Measurements from ENCODE around the gene MYO10. TPM values are rescaled to one million over a fixed set of nuclear protein-coding genes. Genes with fewer than 3 reads are reported as not detected.

Gene MYO10
- total RNA-seq, 2 experiments from 2014 or later: 0.23 TPM; not detected in 1

DNA sequence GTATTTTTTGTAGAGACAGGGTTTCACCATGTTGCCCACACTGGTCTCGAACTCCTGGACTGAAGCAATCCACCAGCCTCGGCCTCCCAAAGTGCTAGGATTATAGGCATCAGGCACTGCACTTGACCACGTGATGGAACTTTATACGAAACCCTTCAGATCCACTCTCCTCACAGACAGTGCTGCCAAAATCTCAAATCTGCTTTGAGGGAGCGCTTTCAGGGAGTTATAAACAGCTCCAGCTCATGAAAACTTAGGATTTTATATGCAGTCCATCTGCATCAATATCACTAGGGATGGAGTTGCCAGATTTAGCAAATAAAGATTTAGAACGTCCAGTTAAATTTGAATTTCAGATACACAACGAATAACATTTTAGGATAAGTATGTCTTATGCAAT is 25.0 kb upstream of the MYO10 start:
- H3K27ac Mint-ChIP-seq: no peak overlapping the region
- DNase-seq: no peak
- H3K4me1 Mint-ChIP-seq: no peaks in the 10 kb centered on the region
- ChIA-PET POLR2A (no interaction called here), CTCF (no interaction called here)
- H3K36me3 Mint-ChIP-seq (ENCODE audit: low read depth): no peaks in the 10 kb centered on the region
- H3K27me3 Mint-ChIP-seq: no peaks in the 10 kb centered on the region
- no peak overlapping the region for H3K4me3 Mint-ChIP-seq
- peaks cover 2% of the 10 kb centered on the region for H3K9me3 Mint-ChIP-seq

DNA sequence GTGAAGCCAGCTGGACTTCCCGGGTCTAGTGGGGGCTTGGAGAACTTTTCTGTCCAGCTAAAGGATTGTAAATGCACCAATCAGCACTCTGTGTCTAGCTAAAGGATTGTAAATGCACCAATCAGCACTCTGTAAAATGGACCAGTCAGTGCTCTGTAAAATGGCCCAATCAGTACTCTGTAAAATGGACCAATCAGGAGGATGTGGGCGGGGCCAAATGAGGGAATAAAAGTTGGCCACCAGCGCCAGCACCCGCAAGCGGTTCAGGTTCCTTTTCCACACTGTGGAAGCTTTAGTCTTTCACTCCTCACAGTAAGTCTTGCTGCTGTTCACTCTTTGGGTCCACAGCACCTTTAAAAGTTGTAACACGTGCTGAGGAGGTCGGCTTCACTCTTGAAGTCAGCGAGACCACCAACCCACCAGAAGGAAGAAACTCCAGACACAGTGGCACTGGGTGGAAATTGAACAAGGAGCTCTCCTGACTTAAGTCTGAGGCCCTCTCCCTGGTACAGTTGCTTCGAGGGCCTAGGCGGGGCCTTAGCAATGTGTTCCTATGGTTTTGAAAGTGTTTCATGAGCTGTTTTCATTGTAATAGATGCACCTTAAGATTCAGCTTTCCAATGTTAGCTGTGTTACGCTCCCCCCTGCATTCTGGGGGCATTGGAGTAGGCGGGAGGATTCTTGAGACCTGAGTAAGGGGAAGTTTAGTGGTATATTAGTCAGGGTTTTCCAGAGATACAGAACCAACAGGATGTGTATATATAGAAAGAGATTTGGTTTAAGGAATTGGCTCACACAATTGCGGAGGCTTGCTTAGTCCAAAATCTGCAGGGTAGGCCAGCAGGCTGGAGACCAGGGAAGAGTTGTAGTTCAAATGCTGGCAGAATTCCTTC is 21.5 kb upstream of the MYO10 start:
- DNase-seq: no peak
- peaks cover 2% of the 10 kb centered on the region for H3K9me3 Mint-ChIP-seq
- ChIA-PET CTCF (no interaction called here), POLR2A (no interaction called here)
- H3K27me3 Mint-ChIP-seq: no peaks in the 10 kb centered on the region
- H3K4me3 Mint-ChIP-seq: no peak overlapping the region
- H3K27ac Mint-ChIP-seq: no peak overlapping the region
- H3K36me3 Mint-ChIP-seq (ENCODE audit: low read depth): no peaks in the 10 kb centered on the region
- H3K4me1 Mint-ChIP-seq: no peaks in the 10 kb centered on the region

DNA sequence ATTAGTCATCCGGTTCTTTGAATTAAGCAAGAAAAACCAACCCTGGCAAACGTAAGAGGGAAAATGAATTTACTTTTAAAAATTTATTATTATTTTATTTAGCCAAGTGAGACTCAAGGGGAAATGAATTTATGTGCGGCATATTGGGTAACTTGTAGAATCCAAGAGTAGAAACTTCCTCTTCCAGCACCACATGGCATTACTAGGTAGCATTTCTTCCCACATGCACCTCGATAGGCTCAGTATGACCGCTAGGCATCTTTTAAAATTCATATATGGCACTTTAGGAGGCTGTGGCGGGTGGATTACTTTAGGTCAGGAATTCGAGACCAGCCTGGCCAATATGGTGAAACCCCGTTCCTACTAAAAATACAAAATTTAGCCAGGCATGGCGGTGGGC is 17.6 kb upstream of the MYO10 start:
- ChIA-PET POLR2A (no interaction called here), CTCF (no interaction called here)
- no peaks in the 10 kb centered on the region for H3K27me3 Mint-ChIP-seq

DNA sequence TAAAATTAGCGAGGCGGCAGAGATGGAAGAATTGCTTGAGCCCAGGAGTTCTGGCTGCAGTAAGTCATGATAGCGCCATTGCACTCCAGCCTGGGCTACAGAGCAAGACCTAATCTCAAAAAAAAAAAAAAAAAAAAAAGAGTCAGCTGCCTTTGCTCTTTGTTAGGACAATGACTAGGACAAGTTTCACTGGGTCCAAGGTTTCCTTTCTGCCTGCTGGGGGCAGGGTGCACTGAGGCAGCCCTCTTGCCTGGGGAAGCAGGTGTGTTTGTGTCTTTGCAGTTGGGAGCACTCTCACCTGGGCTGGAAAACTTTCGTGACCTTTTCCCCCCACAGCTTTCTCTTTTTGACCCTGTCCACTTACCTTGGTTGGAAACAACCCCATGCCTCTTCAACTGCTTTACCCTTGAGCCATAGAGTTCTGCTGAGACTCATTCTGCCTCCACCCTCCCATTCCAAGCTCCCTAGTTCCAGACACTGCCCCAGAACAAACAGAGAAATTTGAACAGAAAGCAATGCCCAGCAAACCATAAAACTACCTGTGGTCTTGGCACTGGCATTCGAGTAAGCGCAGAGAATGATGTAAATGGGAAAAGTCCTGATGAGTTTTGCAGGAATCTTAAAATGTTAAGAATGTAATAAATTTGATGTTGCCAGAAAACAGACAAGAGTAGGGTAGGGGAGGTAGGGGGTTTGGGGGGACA is 17.0 kb upstream of the MYO10 start:
- no peaks in the 10 kb centered on the region for H3K36me3 Mint-ChIP-seq (ENCODE audit: low read depth)
- ChIA-PET POLR2A (no interaction called here), CTCF (no interaction called here)
- DNase-seq: no peak
- H3K4me3 Mint-ChIP-seq: no peak overlapping the region
- H3K27ac Mint-ChIP-seq: no peak overlapping the region
- peaks cover 14% of the 10 kb centered on the region for H3K9me3 Mint-ChIP-seq
- no peaks in the 10 kb centered on the region for H3K27me3 Mint-ChIP-seq
- H3K4me1 Mint-ChIP-seq: no peaks in the 10 kb centered on the region

More for the DNA sequence above, 17.6 kb upstream of the MYO10 start:
- Mint-ChIP-seq H3K4me3 (no peak overlapping the region), H3K27ac (no peak overlapping the region), H3K4me1 (no peaks in the 10 kb centered on the region), H3K9me3 (peaks cover 10% of the 10 kb centered on the region), H3K36me3 (ENCODE audit: low read depth) (no peaks in the 10 kb centered on the region)
- DNase-seq: no peak

DNA sequence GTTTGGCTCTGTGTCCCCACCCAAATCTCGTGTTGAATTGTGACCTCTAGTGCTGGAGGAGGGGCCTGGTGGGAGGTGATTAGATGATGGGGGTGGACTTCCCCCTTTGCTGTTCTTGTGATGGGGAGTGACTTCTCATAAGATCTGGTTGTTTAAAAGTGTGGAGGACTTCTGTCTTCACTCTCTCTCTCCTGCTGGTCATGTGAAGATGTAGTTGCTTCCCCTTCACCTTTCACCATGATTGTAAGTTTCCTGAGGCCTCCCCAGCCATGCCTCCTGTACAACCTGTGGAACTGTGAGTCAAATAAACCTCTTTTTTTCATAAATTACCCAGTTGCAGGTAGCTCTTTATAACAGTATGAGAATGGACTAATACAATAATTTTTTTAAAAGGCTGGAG is 10.6 kb upstream of the MYO10 start:
- H3K27me3 Mint-ChIP-seq: no peaks in the 10 kb centered on the region
- no peak for DNase-seq
- ChIA-PET CTCF (no interaction called here), POLR2A (no interaction called here)
- H3K36me3 Mint-ChIP-seq (ENCODE audit: low read depth): no peaks in the 10 kb centered on the region
- no peak overlapping the region for H3K27ac Mint-ChIP-seq
- H3K9me3 Mint-ChIP-seq: peaks cover 26% of the 10 kb centered on the region
- no peak overlapping the region for H3K4me3 Mint-ChIP-seq
- H3K4me1 Mint-ChIP-seq: no peaks in the 10 kb centered on the region

DNA sequence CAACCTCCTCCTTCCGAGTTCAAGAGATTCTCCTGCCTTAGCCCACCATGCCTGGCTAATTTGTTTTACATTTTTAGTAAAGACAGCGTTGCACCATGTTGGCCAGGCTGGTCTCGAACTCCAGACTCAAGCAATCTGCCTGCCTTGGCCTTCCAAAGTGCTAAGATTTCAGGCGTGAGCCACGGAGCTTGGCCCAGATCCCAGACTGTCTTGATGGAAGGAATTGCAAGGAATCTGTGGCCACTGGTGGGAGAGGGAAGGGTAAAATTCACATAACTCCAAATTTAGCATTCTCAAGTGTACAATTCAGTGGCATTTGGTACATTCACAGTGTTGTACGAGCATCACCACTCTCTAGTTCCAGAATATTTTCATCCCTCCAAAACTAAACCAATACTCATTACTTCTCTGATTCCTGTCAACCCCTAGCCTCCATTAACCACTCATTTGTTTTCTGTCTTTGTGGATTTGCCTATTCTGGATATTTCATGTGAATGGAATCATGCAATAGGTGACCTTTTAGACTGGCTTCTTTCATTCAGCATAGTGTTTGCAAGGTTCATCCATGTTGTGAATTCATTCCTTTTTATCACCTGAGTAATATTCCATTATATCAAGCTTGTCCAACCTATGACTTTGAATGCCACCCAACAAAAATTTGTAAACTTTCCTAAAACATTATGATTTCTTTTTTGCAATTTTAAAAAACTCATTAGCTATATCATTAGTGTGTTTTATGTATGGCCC is 8.9 kb upstream of the MYO10 start:
- peaks cover 26% of the 10 kb centered on the region for H3K9me3 Mint-ChIP-seq
- no peak for DNase-seq
- CTCF ChIA-PET: no interaction called here
- no peaks in the 10 kb centered on the region for H3K36me3 Mint-ChIP-seq (ENCODE audit: low read depth)
- POLR2A ChIA-PET: interaction anchor here (0.9 kb wide), 1 partner anchor 9 kb away, joined by 3 read pairs; the partner anchor contains the start of gene MYO10
- no peaks in the 10 kb centered on the region for H3K4me1 Mint-ChIP-seq
- H3K4me3 Mint-ChIP-seq: no peak overlapping the region
- no peaks in the 10 kb centered on the region for H3K27me3 Mint-ChIP-seq
- no peak overlapping the region for H3K27ac Mint-ChIP-seq

DNA sequence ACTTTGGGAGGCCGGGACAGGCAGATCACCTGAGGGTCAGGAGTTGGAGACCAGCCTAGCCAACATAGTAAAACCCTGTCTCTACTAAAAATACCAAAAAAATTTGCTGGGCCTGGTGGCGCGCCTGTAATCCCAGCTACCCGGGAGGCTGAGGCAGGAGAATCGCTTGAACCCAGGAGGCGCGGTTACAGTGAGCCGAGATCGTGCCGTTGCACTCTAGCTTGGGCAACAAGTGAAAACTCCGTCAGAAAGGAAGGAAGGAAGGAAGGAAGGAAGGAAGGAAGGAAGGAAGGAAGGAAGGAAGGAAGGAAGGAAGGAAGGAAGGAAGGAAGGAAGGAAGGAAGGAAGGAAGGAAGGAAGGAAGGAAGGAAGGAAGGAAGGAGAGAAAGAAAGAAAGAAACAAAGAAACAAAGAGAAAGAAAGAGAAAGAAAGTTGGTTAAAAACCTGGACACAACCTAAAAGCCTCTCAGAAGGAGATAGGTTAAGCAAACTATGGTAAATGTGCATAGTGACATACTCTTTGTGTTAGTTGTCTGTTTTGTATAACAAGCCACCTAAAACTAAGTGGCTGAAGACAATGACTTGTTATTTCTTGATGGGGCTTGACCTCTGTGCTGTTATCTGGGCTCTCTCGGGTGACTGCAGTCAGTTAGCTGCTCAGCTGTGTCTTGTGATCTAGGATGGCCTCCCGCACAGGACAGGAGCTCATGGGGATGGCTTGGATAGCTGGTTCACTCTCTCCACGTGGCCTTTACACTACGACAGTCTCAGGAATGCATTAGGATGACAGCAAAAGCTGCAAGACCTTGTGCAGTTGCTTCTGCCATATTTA is 8.0 kb upstream of the MYO10 start:
- ChIA-PET POLR2A (no interaction called here), CTCF (no interaction called here)
- H3K27ac Mint-ChIP-seq: no peak overlapping the region
- H3K36me3 Mint-ChIP-seq (ENCODE audit: low read depth): no peaks in the 10 kb centered on the region
- no peak overlapping the region for H3K4me3 Mint-ChIP-seq
- DNase-seq: no peak
- no peaks in the 10 kb centered on the region for H3K4me1 Mint-ChIP-seq
- H3K27me3 Mint-ChIP-seq: no peaks in the 10 kb centered on the region
- H3K9me3 Mint-ChIP-seq: peaks cover 18% of the 10 kb centered on the region

DNA sequence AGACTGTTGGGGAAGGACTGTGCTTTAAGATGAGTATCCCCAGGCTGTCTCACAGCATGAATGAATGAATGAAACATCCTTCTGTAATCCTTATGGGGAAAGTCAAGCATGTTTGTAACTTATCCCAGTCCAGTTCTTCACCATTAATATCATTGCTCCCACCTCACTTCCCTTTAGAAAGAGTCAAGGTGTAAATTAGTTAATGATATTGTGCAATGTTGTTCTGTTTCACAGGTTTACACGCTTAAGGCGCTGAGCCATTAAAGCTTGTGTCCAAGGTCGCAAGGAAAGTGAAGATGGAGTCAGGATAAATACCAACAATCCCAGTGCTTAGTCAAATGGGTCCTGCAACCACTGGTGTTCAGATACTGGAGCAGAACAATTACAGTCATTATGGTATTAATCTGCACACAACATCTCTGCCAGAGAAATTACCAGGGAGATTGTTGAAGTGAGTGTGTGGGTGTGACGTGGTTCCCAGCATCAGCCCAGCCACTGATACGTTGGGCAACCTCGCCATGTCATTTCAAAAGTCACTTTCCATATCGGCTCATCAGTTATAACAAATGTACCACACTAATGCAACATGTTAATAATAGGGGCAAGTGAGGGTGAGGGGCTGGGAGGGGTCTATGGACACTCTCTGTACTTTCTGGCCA is 1.5 kb upstream of the MYO10 start:
- peaks cover 11% of the 10 kb centered on the region for H3K4me1 Mint-ChIP-seq
- H3K27me3 Mint-ChIP-seq: peaks cover 40% of the 10 kb centered on the region
- no peak overlapping the region for H3K27ac Mint-ChIP-seq
- no peak for DNase-seq
- H3K9me3 Mint-ChIP-seq: no peaks in the 10 kb centered on the region
- ChIA-PET CTCF (no interaction called here), POLR2A (no interaction called here)
- H3K36me3 Mint-ChIP-seq (ENCODE audit: low read depth): no peaks in the 10 kb centered on the region
- no peak overlapping the region for H3K4me3 Mint-ChIP-seq

DNA sequence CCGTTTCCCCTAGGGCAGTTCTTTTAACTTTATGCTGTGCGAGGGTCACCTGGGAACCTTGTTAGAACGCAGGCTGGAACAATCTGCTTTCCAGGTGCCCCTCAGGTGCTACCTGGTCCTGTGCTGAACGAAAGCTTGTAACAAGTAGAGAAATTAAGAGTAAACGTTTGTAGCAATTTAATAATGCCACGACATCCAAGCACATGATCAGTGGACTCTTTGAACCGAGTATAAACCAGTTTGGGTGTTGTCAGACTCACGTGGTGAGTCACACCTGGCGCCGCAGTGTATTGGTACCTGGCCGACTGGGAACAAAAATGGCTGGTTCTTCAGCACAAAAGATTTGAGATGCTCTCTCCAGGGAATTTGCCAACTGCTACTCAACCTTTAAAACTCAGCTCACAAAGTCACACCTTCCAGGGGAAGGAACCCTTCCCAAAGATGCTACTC is 926 bp upstream of the MYO10 start:
- POLR2A ChIA-PET: no interaction called here
- no peak for DNase-seq
- H3K36me3 Mint-ChIP-seq (ENCODE audit: low read depth): no peaks in the 10 kb centered on the region

DNA sequence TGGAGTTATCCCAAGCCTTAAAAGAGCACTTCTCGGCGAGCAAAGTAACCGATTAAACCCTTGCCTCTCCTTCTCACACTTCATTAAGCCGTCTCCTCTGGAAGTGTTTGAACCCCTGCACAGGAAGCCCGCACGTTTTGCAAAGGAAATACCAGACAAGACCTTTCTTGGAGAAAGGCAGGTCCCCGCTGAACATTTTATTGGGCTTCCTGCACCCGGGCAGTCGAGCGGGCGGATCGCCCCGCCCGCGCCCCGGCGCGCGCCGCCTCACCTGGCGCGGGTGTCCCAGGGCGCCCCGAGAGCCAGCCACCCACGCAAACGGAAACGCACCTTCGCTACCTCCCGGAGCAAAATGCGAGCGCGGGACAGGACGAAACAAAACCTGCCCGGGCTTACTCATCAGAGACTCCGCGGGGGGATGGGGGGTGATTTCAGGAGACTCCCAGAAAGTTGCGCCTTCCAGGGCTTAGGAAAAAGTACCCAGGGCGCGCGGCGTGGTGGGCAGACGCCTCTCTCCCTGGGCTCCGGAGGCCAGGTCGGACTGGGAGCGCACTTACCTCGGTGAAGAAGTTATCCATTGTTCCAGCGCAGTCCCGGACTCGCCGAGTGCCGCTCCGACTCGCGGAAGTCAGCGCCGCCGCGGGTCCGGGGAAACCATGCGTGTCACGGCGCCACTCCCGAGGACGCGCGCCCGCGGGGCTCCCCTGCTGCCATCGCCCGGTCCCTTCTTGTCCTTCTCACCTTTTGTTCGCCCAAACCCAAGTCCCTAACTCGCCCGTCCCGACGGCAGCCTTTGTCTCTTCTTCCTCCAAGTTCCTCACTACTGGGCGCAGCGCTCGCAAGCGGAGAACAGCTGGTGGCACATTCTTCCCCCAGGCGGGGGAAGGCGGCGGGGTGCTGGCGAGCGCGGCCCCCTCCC is 598 bp downstream of the MYO10 start:
- no peak overlapping the region for H3K27ac Mint-ChIP-seq
- H3K4me3 Mint-ChIP-seq: peak overlapping the region; percentile 60
- peaks cover 11% of the 10 kb centered on the region for H3K4me1 Mint-ChIP-seq
- CTCF ChIA-PET: no interaction called here
- H3K9me3 Mint-ChIP-seq: no peaks in the 10 kb centered on the region
- H3K36me3 Mint-ChIP-seq (ENCODE audit: low read depth): no peaks in the 10 kb centered on the region
- POLR2A ChIA-PET: no interaction called here
- H3K27me3 Mint-ChIP-seq: peaks cover 45% of the 10 kb centered on the region
- DNase-seq: peak; percentile 16

More for the DNA sequence above, 926 bp upstream of the MYO10 start:
- Mint-ChIP-seq H3K9me3 (no peaks in the 10 kb centered on the region), H3K27me3 (peaks cover 45% of the 10 kb centered on the region), H3K27ac (no peak overlapping the region), H3K4me3 (peak overlapping the region; percentile 2), H3K4me1 (peaks cover 11% of the 10 kb centered on the region)
- CTCF ChIA-PET: no interaction called here

DNA sequence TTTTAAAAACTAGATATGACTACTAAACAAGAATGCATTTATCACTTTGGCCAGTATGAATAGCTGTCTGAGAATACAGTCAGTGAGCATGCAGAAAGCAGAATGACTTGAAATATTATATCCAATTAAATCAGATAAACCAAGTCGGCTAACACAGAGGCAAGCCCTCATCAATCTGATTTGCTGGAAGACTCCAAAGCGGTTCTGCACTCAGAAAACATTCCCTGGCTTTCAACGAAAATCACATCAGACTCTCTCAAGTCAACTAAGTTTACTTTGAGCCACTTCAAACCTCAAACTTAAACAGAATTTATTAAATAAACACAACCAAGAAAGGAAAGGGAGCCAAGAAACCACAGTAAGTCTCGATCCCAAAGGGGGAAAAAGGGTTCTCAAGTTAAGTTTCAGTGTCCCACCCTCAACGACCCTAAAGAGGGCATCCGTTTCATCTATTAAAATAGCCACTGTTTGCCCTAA is 1.4 kb downstream of the MYO10 start:
- H3K36me3 Mint-ChIP-seq (ENCODE audit: low read depth): no peaks in the 10 kb centered on the region
- H3K27ac Mint-ChIP-seq: no peak overlapping the region
- POLR2A ChIA-PET: no interaction called here
- peaks cover 45% of the 10 kb centered on the region for H3K27me3 Mint-ChIP-seq
- H3K9me3 Mint-ChIP-seq: no peaks in the 10 kb centered on the region
- CTCF ChIA-PET: interaction anchor here (0.5 kb wide), 1 partner anchor 307 kb away, joined by 3 read pairs; no protein-coding TSS in a partner anchor
- no peak overlapping the region for H3K4me3 Mint-ChIP-seq
- peaks cover 11% of the 10 kb centered on the region for H3K4me1 Mint-ChIP-seq
- DNase-seq: no peak
